ENCODE results near the gene BTK.

GRCh38 chrX:101391831-101392230 is 5.8 kb upstream of the BTK start:
- TF ChIP-seq CTCF (IDR thresholded peaks at IDR 0.05) (no peak), POLR2A (IDR thresholded peaks at IDR 0.05) (no peak)

Measured in lower leg skin (tissue), 3 donors.